Parathyroid adenoma (tissue), 2 donors: ENCODE measurements around the gene COL2A1.

ENCODE experiments used
- H2AFZ ChIP-seq: fragments of 300-600 bp; sonication (generic); one replicate; pipeline ENCODE4 v1.7.0; 2017; ENCODE audit warnings: antibody characterized with exemption, mild to moderate bottlenecking
- H3K27ac ChIP-seq: fragments of 300-600 bp; sonication (generic); one replicate; pipeline ENCODE4 v1.7.0; 2017
- H3K27me3 ChIP-seq: fragments of 300-600 bp; sonication (generic); one replicate; pipeline ENCODE4 v1.7.0; 2017; ENCODE audit warnings: low read length; ENCODE audit not compliant: control insufficient read depth, insufficient read depth
- H3K36me3 ChIP-seq: fragments of 300-600 bp; sonication (generic); one replicate; pipeline ENCODE4 v1.7.0; 2017; ENCODE audit warnings: low read length; ENCODE audit not compliant: control insufficient read depth, insufficient read depth
- H3K4me1 ChIP-seq: fragments of 300-600 bp; sonication (generic); one replicate; pipeline ENCODE4 v1.7.0; 2017; ENCODE audit warnings: control low read depth
- H3K4me2 ChIP-seq: fragments of 300-600 bp; sonication (generic); one replicate; pipeline ENCODE4 v1.7.0; 2017; ENCODE audit warnings: low read length
- H3K4me3 ChIP-seq: fragments of 300-600 bp; sonication (generic); one replicate; pipeline ENCODE4 v1.7.0; 2017; ENCODE audit warnings: low read depth, low read length
- H3K79me2 ChIP-seq: fragments of 300-600 bp; sonication (generic); one replicate; pipeline ENCODE4 v1.7.0; 2017; ENCODE audit warnings: control low read depth
- H3K9ac ChIP-seq: fragments of 300-600 bp; sonication (generic); one replicate; pipeline ENCODE4 v1.7.0; 2017; ENCODE audit warnings: mild to moderate bottlenecking
- H3K9me3 ChIP-seq: fragments of 300-600 bp; sonication (generic); one replicate; pipeline ENCODE4 v1.7.0; 2017; ENCODE audit warnings: low read length; ENCODE audit not compliant: control insufficient read depth
- CTCF ChIP-seq: fragments of 300-600 bp; sonication (generic); IDR thresholded peaks from one replicate; pipeline ENCODE4 v1.7.0; 2017; ENCODE audit warnings: antibody characterized with exemption, mild to moderate bottlenecking
- donor health status: primary hyperparathyroidism.

The COL2A1 gene

GRCh38 chr12:47930634-47931033 is 73.6 kb downstream of the COL2A1 start:
- Histone ChIP-seq H3K27ac (no peak overlapping the region), H3K79me2 (peaks cover 8% of the 10 kb centered on the region), H3K9ac (no peak overlapping the region), H3K9me3 (no peaks in the 10 kb centered on the region), H3K27me3 (no peaks in the 10 kb centered on the region), H3K4me2 (no peak overlapping the region), H3K4me3 (no peak overlapping the region), H3K4me1 (peaks cover 12% of the 10 kb centered on the region), H3K36me3 (no peaks in the 10 kb centered on the region), H2AFZ (no peak overlapping the region)
- TF ChIP-seq CTCF: no peak

DNA sequence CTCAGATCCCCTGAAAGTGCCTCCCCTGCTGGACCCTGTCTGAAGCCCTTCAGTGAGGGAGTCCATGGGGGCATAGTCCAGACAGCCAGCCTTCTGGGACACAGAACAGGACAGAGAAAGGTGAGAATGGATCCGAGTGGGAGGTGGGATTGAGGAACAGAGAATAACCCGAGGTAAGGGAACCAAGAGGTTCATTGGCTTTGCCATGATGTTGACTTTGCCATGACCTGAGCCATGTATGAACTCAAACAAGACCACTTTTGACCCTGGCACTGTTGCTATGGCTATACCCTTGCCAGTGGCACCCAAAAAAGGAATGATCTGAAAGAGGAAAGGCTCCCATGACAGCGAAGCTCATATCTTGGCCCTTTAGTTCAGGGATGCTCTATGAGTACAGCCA is 76.9 kb downstream of the COL2A1 start:
- Histone ChIP-seq H3K27me3 (no peaks in the 10 kb centered on the region), H3K79me2 (peaks cover 2% of the 10 kb centered on the region), H3K4me1 (no peaks in the 10 kb centered on the region), H3K27ac (no peak overlapping the region), H3K9me3 (no peaks in the 10 kb centered on the region), H3K4me2 (no peak overlapping the region), H3K9ac (no peak overlapping the region), H3K36me3 (no peaks in the 10 kb centered on the region), H3K4me3 (no peak overlapping the region), H2AFZ (no peak overlapping the region)
- no peak for TF ChIP-seq CTCF
